Lower leg skin (tissue), 4 donors: ENCODE measurements around the gene IPO11. TPM values are rescaled to one million over a fixed set of nuclear protein-coding genes. Genes with fewer than 3 reads are reported as not detected.

Source experiments
- DNase-seq, 2 donors: peaks; one replicate each; pipeline ENCODE4 v3.0.0-alpha.2; 2019; ENCODE audit warnings: low spot score in 2 of 2
- H3K4me3 ChIP-seq: fragments of 200-600 bp; sonication (generic); 2 replicates; pipeline ENCODE4 v1.5.1; 2017; ENCODE audit warnings: mild to moderate bottlenecking, low read depth; ENCODE audit not compliant: poor library complexity, severe bottlenecking
- POLR2A ChIP-seq, 2 donors: fragments of 450-650 bp; IDR thresholded peaks; one replicate each; pipeline ENCODE4 v1.6.1; 2016 to 2017; ENCODE audit warnings: antibody characterized with exemption in 2 of 2, mild to moderate bottlenecking in 1 of 2, moderate library complexity in 1 of 2
- WGBS, 2 donors: methylation state at CpG; one replicate each; pipeline ENCODE4 v1.1.5; 2018; 5-methylcytosine and 5-hydroxymethylcytosine counted together
- intact Hi-C: fragments of 100-400 bp; cut with DNase I; formaldehyde crosslinking; loops from one replicate; pipeline ENCODE4 v1.15.0; 2023; ENCODE audit warnings: low total_unique reads
- total RNA-seq, 4 donors: library from RNA; depleted of rRNA; stranded (reverse); fragments of >200 nt; gene quantifications; one replicate each; pipeline ENCODE4 v1.1.0, GENCODE V29; 2016
- TF ChIP-seq, protein P1 (sequence below), 3 donors: fragments of 450-650 bp; IDR thresholded peaks; one replicate each; pipeline ENCODE4 v1.5.1; 2016; ENCODE audit warnings: antibody characterized with exemption in 3 of 3, mild to moderate bottlenecking in 3 of 3, moderate library complexity in 2 of 3

Gene IPO11
- total RNA-seq, 4 donors from 2014 or later: 12.9 to 21.8 (median 15.2) TPM

DNA sequence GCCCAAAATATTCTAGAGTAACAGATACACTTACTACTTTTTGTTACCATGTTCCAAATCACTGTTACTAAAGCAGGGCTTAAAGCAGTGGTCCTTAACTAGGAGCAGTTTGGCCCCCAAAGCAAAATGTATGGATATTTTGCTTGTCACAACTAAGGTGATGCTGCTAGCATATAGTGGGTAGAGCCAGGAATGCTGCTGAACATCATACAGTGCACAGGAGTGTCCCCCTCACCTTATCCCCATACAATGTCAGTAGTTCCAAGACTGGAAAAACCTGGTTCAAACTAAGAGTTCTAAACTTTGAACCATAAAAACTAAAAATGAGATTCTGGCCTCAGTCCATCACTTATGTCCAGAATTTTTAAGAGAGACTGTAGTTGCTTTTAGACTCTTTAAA is 36.9 kb upstream of the IPO11 start:
- no peak overlapping the region for H3K4me3 ChIP-seq
- TF ChIP-seq, protein P1, sequence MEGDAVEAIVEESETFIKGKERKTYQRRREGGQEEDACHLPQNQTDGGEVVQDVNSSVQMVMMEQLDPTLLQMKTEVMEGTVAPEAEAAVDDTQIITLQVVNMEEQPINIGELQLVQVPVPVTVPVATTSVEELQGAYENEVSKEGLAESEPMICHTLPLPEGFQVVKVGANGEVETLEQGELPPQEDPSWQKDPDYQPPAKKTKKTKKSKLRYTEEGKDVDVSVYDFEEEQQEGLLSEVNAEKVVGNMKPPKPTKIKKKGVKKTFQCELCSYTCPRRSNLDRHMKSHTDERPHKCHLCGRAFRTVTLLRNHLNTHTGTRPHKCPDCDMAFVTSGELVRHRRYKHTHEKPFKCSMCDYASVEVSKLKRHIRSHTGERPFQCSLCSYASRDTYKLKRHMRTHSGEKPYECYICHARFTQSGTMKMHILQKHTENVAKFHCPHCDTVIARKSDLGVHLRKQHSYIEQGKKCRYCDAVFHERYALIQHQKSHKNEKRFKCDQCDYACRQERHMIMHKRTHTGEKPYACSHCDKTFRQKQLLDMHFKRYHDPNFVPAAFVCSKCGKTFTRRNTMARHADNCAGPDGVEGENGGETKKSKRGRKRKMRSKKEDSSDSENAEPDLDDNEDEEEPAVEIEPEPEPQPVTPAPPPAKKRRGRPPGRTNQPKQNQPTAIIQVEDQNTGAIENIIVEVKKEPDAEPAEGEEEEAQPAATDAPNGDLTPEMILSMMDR (IDR thresholded peaks at IDR 0.05): no peak
- TF ChIP-seq POLR2A (IDR thresholded peaks at IDR 0.05): no peak
- intact Hi-C loops: no loop called here
- no peak for DNase-seq

DNA sequence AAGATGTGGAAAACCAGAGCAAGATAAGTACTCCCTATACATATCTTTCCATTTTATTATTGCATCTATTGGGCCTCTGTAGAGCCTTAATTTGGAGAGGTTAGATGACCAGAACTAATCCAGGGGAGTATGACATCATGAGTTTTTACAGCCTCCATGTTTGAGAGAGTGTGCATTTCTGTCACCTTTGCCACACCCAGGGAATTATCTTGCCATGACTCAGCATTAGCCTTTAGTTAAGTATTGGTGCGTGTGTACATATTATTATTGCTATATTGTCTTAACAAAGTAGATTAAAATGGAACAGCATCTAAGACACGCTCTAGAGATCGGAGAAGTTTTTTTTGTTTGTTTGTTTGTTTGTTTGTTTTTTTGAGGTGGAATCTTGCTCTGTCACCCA is 36.5 kb upstream of the IPO11 start:
- no peak for DNase-seq
- TF ChIP-seq, protein P1 (IDR thresholded peaks at IDR 0.05): no peak
- TF ChIP-seq POLR2A (IDR thresholded peaks at IDR 0.05): no peak
- intact Hi-C loops: no loop called here
- WGBS, 2 donors: 94% methylated on average over 3 of the region's 3 CpGs
- H3K4me3 ChIP-seq: no peak overlapping the region

DNA sequence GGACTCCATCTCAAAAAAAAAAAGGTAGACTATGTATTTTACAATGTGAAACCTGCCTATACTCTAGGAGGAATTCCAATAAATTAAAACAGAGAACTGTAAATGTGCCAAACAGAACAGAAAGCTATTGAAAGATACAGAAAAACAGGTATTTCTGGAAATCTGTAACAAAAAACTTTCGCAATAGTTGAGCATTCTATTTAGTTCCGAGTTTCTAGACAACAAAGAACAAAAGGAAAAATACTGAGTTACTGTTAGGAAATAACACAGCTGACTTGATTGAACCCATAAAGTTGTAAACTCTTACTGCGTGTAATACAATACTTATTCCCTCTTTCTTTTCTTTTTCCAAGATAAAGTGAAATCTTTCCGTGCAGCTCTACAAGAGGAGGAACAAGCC is 27.4 kb upstream of the IPO11 start:
- intact Hi-C loops: no loop called here
- TF ChIP-seq, protein P1 (IDR thresholded peaks at IDR 0.05): no peak
- TF ChIP-seq POLR2A (IDR thresholded peaks at IDR 0.05): no peak
- 64 to 76% methylated on average over 4 of the region's 4 CpGs for WGBS, 2 donors
- DNase-seq: no peak
- H3K4me3 ChIP-seq: no peak overlapping the region

DNA sequence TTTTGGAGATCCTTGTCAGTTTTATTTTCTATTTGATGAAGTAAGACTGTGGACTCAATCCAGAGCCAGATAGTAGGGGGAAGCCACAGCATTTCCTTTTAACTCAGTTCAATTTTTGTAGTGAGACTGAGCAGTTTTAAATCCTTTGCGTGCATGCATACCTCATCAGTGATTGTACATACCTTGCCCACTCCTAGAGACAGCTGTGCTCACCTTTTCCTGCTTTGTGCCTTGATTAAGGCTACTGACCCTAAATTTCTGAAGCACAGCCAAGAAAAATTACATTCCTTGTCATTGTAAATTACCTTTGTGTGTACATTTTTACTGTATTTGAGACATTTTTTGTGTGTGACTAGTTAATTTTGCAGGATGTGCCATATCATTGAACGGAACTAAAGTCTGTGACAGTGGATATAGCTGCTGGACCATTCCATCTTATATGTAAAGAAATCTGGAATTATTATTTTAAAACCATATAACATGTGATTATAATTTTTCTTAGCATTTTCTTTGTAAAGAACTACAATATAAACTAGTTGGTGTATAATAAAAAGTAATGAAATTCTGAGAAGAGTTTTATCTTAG is 26.7 kb upstream of the IPO11 start:
- TF ChIP-seq, protein P1 (IDR thresholded peaks at IDR 0.05): no peak
- TF ChIP-seq POLR2A (IDR thresholded peaks at IDR 0.05): no peak
- intact Hi-C loops: no loop called here
- WGBS, 2 donors: 79 to 81% methylated on average over 2 of the region's 2 CpGs
- no peak for DNase-seq
- no peak overlapping the region for H3K4me3 ChIP-seq

DNA sequence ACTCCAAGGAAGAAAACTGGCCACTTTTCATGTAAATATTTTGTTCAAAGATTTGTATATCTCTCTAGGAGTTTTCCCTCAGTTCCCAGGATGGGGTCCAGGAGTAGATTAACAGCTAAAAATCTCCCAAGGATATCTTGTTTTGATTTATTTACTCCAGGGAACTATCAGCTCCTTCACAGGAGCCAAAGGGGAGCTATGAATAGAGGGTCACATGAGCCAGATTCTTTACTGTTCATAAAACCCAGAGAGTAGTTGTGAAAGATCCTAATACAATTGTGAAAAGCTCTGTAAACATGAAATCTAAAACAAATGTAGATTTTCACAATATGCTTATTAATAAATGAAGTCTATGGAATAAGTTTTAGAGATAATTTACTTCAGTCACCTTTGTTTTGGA is 25.7 kb upstream of the IPO11 start:
- no peak for TF ChIP-seq POLR2A (IDR thresholded peaks at IDR 0.05)
- TF ChIP-seq, protein P1 (IDR thresholded peaks at IDR 0.05): no peak
- no peak for DNase-seq
- intact Hi-C loops: no loop called here
- H3K4me3 ChIP-seq: no peak overlapping the region
